Activated naive CD8-positive, alpha-beta T cell treated with anti-CD3 and anti-CD28 coated beads, Interleukin-2, amount 50 U/mL, for 24 hours (primary cell): Measurements from ENCODE around the gene LYSMD1.

Experiments used
- ATAC-seq: fragments of 150-1000 bp; cut with Tn5 transposase; one replicate; pipeline ENCODE4 v1.10.0; 2021
- DNase-seq: peaks from one replicate; pipeline ENCODE4 v3.0.0; 2021
- H3K27ac Mint-ChIP-seq: one replicate; pipeline ENCODE4 v1.8.0; 2021; ENCODE audit warnings: mild to moderate bottlenecking, mixed read lengths
- H3K27me3 Mint-ChIP-seq: one replicate; pipeline ENCODE4 v1.8.0; 2021; ENCODE audit warnings: mixed read lengths
- H3K36me3 Mint-ChIP-seq: one replicate; pipeline ENCODE4 v1.8.0; 2021; ENCODE audit warnings: low read depth, mixed read lengths
- H3K4me1 Mint-ChIP-seq: one replicate; pipeline ENCODE4 v1.8.0; 2021; ENCODE audit warnings: mixed read lengths
- H3K4me3 Mint-ChIP-seq: one replicate; pipeline ENCODE4 v1.8.0; 2021; ENCODE audit warnings: mild to moderate bottlenecking, moderate library complexity, mixed read lengths
- H3K9me3 Mint-ChIP-seq: one replicate; pipeline ENCODE4 v1.8.0; 2021; ENCODE audit warnings: mixed read lengths

LYSMD1 gene

DNA sequence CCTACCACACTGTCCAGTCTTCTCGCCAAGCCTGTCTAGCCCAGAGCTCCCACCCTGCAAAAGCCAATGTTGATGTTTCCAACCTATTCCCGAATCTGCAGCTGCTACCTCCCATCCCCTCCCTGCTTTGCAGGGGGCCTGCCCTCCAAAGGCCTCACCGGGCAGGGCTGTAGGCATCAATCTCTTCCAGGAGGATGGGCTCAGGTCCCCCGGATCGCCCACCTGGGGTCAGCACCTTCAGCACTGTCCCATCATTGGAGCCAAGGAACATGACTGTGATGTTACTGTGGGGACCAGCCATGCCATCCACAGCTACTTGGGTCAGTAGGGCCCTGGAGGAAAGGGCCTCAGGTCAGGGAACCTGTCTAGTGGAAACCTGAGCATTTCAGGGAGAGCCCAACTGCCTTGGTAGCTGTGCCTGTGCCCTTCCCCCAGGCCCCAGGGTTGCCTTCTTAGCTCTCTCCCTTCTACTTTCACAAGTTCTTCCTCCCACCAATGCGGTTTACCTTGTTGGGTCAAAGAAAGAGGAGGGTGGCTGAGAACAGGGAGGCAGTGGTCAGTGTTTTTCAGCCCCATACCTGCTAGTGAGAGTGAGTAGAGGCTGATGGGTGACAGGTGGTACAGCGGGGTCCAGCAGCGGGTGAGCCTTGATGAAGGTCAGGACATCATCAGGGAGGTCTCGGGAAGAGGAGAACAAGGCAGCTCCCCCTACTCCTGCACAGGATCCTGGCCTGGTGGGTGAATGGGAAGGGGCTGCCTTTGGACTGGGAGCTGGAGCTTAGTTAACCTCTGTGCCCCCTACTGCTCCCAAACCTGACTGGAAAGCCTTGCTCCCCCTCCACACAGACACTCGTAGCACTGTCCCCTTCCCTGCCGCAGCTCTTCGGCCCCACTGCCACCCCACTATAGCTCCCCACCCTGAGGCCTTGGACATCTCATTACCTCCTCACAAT lies 30.0 kb downstream of the LYSMD1 start:
- ATAC-seq, result no peak
- Mint-ChIP-seq H3K4me3 (no peak overlapping the region), H3K27ac (no peak overlapping the region), H3K36me3 (no peaks in the 10 kb centered on the region), H3K4me1 (peaks cover 10% of the 10 kb centered on the region), H3K27me3 (no peaks in the 10 kb centered on the region), H3K9me3 (no peaks in the 10 kb centered on the region)
- DNase-seq, result no peak

DNA sequence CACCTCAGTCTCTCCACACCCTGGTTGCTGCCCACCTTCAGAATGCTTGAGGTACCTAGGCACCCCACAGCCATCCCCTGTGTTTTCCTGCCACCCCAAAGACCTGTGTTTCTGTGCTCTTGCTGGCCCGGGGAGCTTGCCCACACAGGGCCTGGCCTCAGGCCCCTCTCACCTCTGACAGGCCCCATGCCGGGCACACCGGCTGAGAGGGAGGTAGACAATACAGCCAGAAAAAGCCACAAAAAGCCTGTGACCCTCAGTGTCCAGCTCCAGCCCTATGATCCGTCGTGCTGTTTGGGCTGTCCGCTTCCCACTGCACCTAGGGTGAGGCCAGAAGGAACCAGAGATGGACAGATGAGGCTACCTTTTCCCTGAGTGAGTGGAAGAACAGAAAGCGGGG lies 30.7 kb downstream of the LYSMD1 start:
- H3K9me3 Mint-ChIP-seq, result no peaks in the 10 kb centered on the region
- no peak for ATAC-seq
- no peak overlapping the region for H3K27ac Mint-ChIP-seq
- no peak overlapping the region for H3K4me3 Mint-ChIP-seq
- H3K4me1 Mint-ChIP-seq, result peaks cover 12% of the 10 kb centered on the region
- H3K27me3 Mint-ChIP-seq, result no peaks in the 10 kb centered on the region
- no peaks in the 10 kb centered on the region for H3K36me3 Mint-ChIP-seq
- DNase-seq, result no peak

DNA sequence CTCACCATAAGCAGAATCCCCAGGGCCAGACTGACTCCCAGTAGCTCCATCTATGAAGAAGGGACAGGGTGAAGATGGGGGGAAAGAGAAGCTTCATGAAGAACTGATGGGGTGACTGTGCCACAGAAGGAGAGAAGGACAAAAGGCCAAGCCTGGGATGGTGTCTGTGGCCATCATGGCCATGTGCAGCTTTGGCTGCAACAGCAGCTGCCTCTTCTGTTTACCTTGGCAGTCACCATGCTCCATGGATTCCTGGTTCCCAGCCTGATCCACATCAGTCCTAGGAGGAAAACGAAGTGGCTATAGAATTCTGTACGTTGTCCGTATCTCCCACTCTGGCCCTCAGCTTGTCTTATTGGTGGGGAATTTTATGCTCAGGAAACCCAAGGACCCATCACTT lies 31.3 kb downstream of the LYSMD1 start:
- H3K36me3 Mint-ChIP-seq, result no peaks in the 10 kb centered on the region
- no peak for ATAC-seq
- H3K9me3 Mint-ChIP-seq, result no peaks in the 10 kb centered on the region
- DNase-seq, result no peak
- no peaks in the 10 kb centered on the region for H3K27me3 Mint-ChIP-seq
- peaks cover 12% of the 10 kb centered on the region for H3K4me1 Mint-ChIP-seq
- no peak overlapping the region for H3K27ac Mint-ChIP-seq
- H3K4me3 Mint-ChIP-seq, result no peak overlapping the region

DNA sequence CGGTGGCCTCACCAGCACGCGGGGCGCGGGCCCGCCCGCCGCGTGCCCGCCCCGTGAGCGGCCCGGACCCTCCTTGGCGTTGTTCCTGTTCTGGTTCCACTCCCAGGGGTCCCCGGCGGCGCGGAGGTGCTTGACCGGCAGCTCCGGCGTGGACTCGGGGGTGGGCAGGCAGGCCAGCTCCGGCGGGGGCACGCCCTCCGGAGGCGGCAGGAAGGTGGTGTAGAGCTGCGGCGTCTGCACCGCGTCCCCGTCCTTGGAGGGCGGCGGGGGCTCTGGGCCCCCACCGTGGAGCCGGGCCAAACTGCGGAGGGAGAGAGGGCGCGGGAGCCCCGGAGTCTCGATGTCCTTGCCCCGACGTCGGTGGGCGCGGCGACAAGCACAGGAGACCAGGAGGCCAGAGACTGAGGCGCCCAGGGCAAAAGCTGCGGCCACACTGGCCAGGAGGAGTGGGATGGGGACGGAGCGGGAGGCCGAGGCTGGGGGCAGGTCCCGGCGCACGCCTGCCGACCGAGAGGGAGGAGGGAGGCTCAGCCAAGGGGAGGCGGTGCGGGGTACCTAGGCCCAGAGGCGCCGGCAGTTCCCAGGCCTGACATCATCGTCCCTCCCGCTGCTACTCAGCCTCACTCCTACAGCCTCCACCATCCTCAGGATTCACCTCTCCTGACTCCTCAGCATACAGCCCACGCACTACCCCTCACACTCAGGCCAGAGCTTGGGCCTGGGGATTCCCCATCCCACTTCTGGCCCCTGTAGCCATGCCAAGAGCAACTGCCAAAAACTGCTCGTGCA lies 32.5 kb downstream of the LYSMD1 start:
- Mint-ChIP-seq H3K9me3 (no peaks in the 10 kb centered on the region), H3K4me1 (peaks cover 12% of the 10 kb centered on the region), H3K36me3 (no peaks in the 10 kb centered on the region), H3K27me3 (no peaks in the 10 kb centered on the region), H3K4me3 (no peak overlapping the region), H3K27ac (no peak overlapping the region)
- DNase-seq (no peak), ATAC-seq (no peak)

DNA sequence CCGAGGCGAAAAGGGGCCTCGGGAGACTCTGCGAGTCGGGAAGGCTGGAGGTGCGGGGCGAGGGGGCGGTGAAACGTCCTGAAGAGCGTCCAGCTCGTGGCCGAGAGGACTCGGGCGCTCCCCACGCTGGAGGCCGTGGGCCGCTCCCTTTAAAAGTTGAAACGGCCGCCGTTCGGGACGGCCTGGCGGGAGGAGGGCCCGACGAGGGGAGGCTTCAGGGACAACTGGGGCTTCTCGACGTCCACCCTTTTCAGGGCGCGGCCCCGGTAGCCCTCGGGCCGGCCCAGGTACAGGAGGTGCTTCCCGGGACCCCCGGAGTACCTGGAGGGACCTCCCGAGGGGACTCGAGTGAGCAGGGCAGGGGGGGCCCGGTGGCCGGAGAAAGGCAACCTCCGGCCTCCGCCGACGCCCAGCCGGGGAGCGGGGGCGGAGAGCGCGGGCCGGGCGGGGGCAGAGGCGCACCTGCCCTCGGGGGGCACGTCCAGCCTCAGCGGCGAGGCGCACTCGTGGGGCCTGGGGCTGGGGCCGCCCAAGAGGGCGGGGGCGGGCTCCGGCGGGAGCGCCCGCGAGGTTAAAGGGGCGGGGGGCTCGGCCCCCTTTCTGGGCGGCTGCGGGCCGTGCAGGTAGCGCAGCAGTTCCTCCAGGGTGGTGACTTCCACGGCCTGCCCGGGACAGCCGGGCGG lies 33.2 kb downstream of the LYSMD1 start:
- H3K4me1 Mint-ChIP-seq, result peaks cover 12% of the 10 kb centered on the region
- H3K9me3 Mint-ChIP-seq, result no peaks in the 10 kb centered on the region
- no peaks in the 10 kb centered on the region for H3K27me3 Mint-ChIP-seq
- ATAC-seq (no peak), DNase-seq (no peak)
- no peaks in the 10 kb centered on the region for H3K36me3 Mint-ChIP-seq
- no peak overlapping the region for H3K27ac Mint-ChIP-seq
- H3K4me3 Mint-ChIP-seq, result no peak overlapping the region

DNA sequence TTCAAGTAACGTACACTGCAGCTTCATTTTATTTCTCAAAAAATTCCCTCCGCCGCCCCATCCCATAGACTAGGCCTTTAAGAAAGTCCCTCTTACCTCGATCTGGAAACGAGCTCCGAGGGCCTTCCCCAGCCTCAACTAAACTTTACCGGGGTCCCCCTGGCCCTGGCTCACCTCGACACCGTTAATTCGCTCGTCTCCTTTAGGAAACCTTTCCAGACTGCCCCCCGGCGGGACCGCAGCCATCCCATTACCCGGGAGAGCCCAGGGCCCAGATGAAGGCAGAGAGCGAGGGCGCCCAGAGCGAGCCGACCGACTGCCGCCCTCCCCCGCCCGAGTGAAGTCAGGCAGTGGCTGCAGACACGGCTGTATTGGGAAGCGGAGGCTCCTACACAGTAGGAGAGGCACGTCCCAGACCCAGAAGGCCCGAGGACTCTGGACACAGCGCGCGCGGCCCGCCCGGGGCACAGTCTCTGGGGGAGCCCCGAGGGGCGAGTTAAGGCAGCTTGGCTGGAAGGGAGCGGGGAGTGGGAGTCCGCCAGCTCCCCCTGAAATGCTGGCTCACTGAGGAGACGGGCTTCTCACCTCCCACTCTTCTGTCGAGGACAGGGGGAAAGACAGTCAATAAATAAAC lies 33.9 kb downstream of the LYSMD1 start:
- peaks cover 12% of the 10 kb centered on the region for H3K4me1 Mint-ChIP-seq
- ATAC-seq, result no peak
- H3K27me3 Mint-ChIP-seq, result no peaks in the 10 kb centered on the region
- no peaks in the 10 kb centered on the region for H3K36me3 Mint-ChIP-seq
- peak overlapping the region; percentile 81 for H3K27ac Mint-ChIP-seq
- DNase-seq, result no peak
- no peaks in the 10 kb centered on the region for H3K9me3 Mint-ChIP-seq
- H3K4me3 Mint-ChIP-seq, result peak overlapping the region; percentile 77

DNA sequence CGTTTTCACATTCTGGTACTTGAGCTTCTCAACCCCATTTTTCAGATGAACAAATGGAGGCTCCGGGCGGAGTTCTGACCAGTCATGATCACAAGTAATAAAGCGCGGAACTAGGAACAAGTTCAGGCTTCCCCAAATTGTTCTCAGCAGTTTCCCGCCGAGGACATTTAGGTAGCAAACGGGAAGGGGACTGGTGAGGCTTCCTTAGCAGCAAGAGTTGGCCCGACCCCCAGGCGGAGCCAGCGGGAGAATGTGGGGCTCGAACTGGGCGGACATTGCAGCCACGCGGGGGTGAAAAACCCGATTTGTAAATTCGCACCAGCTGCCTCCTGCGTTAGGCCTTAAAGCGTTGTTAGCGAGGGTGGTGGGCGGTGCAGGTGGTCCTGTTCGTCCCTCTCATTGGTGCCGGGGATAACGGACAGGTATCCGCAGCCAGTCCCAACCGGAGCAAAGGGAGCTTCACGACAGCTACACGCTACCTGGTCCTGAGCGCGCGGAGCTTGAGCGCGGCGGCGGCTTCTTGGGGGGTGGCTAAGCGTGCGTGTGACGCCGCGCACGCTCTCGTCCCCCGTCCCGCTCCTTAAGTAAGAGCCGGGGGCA lies 34.6 kb downstream of the LYSMD1 start:
- H3K36me3 Mint-ChIP-seq, result no peaks in the 10 kb centered on the region
- peaks cover 12% of the 10 kb centered on the region for H3K4me1 Mint-ChIP-seq
- peak overlapping the region; percentile 81 for H3K27ac Mint-ChIP-seq
- ATAC-seq (peak; percentile 99), DNase-seq (peak; percentile 83)
- no peaks in the 10 kb centered on the region for H3K27me3 Mint-ChIP-seq
- peak overlapping the region; percentile 77 for H3K4me3 Mint-ChIP-seq
- no peaks in the 10 kb centered on the region for H3K9me3 Mint-ChIP-seq

DNA sequence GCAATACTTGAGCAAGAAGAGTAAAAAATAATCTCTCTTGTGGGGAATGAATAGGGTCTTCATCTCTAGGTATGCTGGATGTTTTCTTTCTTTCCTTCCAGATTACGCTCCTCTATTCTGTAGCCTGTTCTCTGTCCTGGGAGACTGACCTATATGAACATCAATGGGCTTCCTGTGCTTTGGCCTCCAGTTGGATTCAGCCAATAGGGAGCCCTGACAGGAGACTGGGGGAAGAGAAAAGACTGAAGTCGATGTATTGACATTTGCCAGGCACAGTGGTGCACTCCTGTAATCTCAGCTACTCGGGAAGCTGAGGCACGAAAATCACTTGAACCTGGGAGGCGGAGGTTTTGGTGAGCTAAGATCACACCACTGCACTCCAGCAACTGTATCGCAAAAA lies 36.9 kb downstream of the LYSMD1 start:
- no peak overlapping the region for H3K27ac Mint-ChIP-seq

DNA sequence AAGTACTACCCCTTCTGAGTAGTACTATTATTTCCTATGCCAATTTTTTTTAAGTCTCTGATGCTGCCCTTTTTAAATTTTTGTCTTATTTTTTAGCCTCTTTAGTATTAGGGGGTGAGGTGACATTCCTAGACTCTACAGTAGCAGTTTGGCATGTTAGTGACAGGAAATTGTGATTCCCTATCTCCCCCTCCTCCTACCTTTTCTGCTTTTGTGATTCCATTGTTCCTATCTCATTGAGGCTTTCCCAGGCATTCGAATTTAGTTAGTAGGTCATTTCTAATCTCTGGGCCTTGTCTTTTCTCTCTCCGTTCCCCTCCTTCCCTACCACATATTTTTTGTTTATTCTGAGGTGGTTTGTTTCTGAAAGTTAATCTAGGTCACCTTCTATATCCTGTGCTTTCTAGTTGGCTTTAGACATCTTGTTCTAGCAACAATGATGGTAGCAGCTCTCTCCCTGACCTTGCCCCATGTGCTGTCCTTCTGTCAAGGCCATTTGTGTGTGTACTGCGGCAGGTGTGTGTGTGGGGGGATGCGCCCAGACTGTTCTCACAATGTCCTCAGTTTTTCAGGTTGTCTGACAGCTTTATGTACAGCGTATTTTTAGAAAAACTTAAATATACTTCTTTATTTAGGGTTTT lies 40.8 kb downstream of the LYSMD1 start:
- Mint-ChIP-seq H3K27ac (no peak overlapping the region), H3K9me3 (no peaks in the 10 kb centered on the region), H3K4me3 (no peak overlapping the region), H3K36me3 (peaks cover 3% of the 10 kb centered on the region), H3K27me3 (no peaks in the 10 kb centered on the region), H3K4me1 (no peaks in the 10 kb centered on the region)
- ATAC-seq (no peak), DNase-seq (no peak)

More for the DNA sequence above, 36.9 kb downstream of the LYSMD1 start:
- Mint-ChIP-seq H3K36me3 (peaks cover 3% of the 10 kb centered on the region), H3K4me1 (peaks cover 12% of the 10 kb centered on the region), H3K4me3 (no peak overlapping the region), H3K27me3 (no peaks in the 10 kb centered on the region), H3K9me3 (no peaks in the 10 kb centered on the region)
- no peak for ATAC-seq
- DNase-seq, result no peak

DNA sequence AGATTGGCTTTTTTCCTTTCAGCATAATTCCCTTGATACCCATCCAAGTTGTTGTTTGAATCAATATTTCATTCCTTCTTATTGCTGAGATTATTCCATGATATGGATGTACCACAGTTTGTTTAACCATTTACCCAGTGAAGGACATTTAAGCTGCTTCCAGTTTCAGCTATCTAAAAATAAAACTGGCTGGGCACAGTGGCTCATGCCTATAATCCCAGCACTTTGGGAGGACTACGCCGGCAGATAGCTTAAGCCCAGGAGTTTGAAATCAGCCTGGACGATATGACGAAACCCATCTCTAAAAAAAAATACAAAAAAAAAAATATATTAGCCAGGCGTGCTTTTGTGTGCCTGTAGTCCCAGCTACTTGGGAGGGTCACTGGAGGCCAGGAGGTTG lies 51.8 kb downstream of the LYSMD1 start:
- ATAC-seq (no peak), DNase-seq (no peak)
- H3K36me3 Mint-ChIP-seq, result peaks cover 10% of the 10 kb centered on the region
- no peak overlapping the region for H3K27ac Mint-ChIP-seq
- H3K27me3 Mint-ChIP-seq, result no peaks in the 10 kb centered on the region
- H3K9me3 Mint-ChIP-seq, result no peaks in the 10 kb centered on the region
- no peak overlapping the region for H3K4me3 Mint-ChIP-seq
- H3K4me1 Mint-ChIP-seq, result no peaks in the 10 kb centered on the region
